Activated CD4-positive, alpha-beta T cell treated with anti-CD3 and anti-CD28 coated beads for 48 hours (primary cell): ENCODE measurements around the gene MBOAT1.

Experiments used
- DNase-seq: peaks from one replicate; pipeline ENCODE4 v3.0.0-alpha.2; 2020

MBOAT1 gene

GRCh38 chr6:20233007-20233730, 20.9 kb upstream of the MBOAT1 start:
- no peak for DNase-seq

GRCh38 chr6:20232188-20232587, 19.9 kb upstream of the MBOAT1 start:
- no peak for DNase-seq

- DNase-seq = no peak
Observed at GRCh38 chr6:20230401-20231119, 18.3 kb upstream of the MBOAT1 start.

GRCh38 chr6:20229881-20230280, 17.6 kb upstream of the MBOAT1 start:
- no peak for DNase-seq

GRCh38 chr6:20227350-20227749, 15.1 kb upstream of the MBOAT1 start:
- no peak for DNase-seq

- DNase-seq = no peak
Observed at GRCh38 chr6:20223141-20223540, 10.9 kb upstream of the MBOAT1 start.

GRCh38 chr6:20221421-20221820, 9.2 kb upstream of the MBOAT1 start:
- DNase-seq = no peak

GRCh38 chr6:20220359-20220758, 8.1 kb upstream of the MBOAT1 start:
- no peak for DNase-seq

- no peak for DNase-seq
Observed at GRCh38 chr6:20217891-20218290, 5.6 kb upstream of the MBOAT1 start.

- DNase-seq = no peak
Observed at GRCh38 chr6:20217324-20217855, 5.1 kb upstream of the MBOAT1 start.

- DNase-seq = no peak
Observed at GRCh38 chr6:20215310-20215709, 3.0 kb upstream of the MBOAT1 start.

- DNase-seq = no peak
Observed at GRCh38 chr6:20213271-20213798, 1.1 kb upstream of the MBOAT1 start.

- no peak for DNase-seq
Observed at GRCh38 chr6:20211941-20212391, 303 bp downstream of the MBOAT1 start.

GRCh38 chr6:20211037-20211940, 980 bp downstream of the MBOAT1 start:
- DNase-seq = no peak

GRCh38 chr6:20210158-20210557, 2.1 kb downstream of the MBOAT1 start:
- no peak for DNase-seq

GRCh38 chr6:20208687-20209378, 3.4 kb downstream of the MBOAT1 start:
- no peak for DNase-seq

- no peak for DNase-seq
Observed at GRCh38 chr6:20207088-20207418, 5.2 kb downstream of the MBOAT1 start.

GRCh38 chr6:20205722-20206161, 6.5 kb downstream of the MBOAT1 start:
- no peak for DNase-seq

GRCh38 chr6:20204512-20204894, 7.8 kb downstream of the MBOAT1 start:
- no peak for DNase-seq

- no peak for DNase-seq
Observed at GRCh38 chr6:20203561-20204511, 8.4 kb downstream of the MBOAT1 start.

- DNase-seq = no peak
Observed at GRCh38 chr6:20202699-20203302, 9.5 kb downstream of the MBOAT1 start.
